GM03348 (cell line): ENCODE results near the gene DPYSL5.
"Not testable (repeated sequence)": the region's sequence is repeated elsewhere in the genome, so short reads cannot be mapped to it uniquely, and the experiment has no call there.

Source experiments
- DNase-seq: peaks from one replicate; pipeline ENCODE4 v3.0.0; 2012; ENCODE audit warnings: low spot score

DPYSL5 gene

DNA sequence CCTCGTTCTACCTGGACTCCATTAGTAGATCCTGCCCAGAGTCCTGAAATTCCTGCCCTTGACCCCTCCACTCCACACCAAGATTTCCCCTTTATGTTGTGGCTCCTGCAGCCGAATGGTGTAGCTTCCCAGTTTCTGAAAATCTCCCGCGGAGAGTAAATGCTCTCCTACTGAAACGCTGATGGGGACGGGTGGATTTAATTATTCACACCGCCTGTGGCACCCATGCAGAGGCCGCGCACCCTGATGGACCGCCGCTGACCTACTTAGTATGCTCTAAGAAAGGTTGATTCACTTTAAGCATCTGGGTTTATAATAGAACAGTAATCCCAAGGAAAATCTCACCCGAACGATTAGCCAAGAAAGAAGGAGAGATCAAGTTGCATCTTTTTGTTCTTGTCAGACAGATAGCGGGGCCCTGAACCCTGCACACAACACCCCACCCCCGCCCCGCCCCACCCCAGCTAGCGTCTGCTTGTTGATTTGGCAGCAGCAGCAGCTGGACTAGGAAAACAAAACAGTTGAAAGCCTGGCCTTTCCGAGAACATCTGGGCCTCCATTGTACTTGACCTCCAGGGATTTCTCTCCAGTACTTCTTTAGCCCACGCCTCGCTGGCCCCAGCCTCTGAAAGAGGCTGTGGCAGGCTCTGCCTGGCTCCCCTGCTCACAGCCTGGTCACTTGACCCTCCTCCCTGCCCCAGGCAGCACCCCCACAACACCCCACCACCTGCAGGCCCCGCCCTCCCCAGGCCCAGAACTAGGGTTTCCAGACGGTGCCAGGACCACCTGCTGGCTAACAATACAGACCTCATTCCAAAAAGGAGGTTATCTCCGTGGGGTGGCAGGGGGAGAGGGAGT lies 53.6 kb downstream of the DPYSL5 start:
- no peak for DNase-seq

DNA sequence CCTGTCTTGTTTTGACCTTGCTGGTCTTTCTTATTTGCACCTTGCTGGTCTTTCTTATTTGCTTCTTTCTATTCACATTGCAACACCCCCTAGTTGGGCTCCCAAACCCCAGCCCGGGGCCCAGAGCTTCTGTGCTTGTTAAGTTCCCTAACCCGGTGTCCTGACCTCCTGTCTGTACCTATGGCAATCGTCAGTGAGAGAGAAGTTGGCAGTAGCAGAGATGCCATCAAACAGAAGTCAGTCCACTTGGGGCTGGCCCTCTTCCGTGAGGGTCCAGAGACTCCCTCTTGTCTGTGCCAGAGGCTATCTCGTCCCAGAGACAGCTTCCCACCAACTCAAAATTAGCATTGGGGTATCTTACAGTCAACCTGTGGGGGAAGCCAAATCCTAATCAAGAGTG lies 55.7 kb downstream of the DPYSL5 start:
- DNase-seq, result no peak

DNA sequence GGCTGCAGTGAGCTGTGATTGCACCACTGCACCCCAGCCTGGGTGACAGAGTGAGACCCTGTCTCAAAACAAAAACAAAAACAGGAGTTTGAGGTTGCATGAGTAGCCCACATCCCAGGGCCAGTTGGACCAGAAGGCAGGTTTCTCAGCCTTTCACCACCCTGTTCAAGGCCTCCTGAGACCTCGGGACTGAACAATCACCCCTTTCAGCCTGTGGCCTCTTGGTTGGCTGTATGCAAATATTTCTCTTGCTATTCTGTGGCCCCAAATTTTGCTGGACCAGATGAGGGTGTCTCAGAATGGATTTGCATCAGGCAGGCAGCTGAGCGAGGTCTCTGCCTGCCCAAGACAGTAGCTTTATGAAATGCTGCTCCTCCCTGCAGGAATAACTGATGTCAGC lies 56.9 kb downstream of the DPYSL5 start:
- no peak for DNase-seq

DNA sequence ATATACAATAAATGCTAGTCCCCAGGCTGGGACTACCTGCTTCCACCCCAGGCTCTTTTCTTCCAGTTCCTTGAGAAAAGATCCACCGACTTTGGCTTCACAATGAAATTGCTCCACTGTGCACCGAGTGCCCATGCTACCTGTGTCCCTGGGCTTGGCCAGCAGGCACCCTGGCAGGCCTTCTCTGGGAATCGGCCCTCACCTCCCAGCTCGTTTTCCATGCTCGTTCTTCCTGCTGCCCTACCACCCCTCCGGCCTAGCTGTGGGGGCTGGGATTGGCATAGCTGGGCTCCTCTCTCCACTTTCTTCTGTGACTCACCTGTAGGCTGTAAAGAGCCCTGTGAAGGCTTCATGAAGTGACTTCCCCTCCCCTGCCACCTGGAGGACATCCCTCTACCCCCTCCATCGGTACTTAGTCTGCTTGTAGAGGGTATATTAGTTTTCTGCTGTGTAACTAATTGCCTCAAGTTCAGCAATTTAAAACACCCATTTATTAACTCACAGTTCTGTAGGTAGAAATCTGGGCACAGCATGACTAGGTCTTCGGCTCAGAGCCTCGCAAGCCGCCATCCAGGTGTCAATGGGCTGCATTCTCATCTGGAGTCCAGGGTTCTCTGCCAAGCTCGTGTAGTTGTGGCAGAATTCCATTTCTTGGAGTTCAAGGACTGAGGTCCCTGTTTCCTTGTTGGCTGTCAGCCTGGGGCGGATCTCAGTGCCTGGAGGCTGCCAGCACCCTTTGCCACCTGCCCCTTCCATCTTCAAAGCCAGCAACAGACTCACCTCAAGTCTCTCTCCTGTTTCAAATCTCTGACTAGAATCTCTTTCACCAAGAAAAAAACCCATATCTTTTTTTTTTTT lies 57.6 kb downstream of the DPYSL5 start:
- no peak for DNase-seq

- DNase-seq, result no peak
Measured at GRCh38 chr2:26907416-26907815, 59.5 kb downstream of the DPYSL5 start.

GRCh38 chr2:26910176-26910575 lies 62.2 kb downstream of the DPYSL5 start:
- no peak for DNase-seq

- no peak for DNase-seq
Measured at GRCh38 chr2:26911911-26912861, 64.3 kb downstream of the DPYSL5 start.

DNA sequence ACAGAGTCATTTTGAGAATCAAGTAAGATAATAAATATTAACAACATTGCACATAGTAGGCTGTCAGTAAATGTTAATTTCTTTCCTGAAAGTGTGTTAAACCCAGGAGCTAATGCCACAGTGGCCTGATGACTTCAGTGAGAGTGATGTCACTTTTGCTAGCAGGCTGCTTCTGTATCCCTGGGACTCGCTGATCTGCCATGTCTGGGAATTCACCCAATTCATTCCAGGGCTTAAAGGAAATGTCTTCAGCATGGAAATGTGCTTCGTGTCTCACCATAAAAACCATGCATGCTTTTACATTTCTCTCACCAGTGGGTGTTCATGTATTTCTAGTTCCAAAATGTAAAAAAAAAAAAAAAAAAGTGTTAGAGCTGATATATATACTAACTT lies 65.7 kb downstream of the DPYSL5 start:
- DNase-seq, result peak; percentile 50

GRCh38 chr2:26913999-26914658 lies 66.2 kb downstream of the DPYSL5 start:
- DNase-seq, result no peak

GRCh38 chr2:26914659-26915310 lies 66.9 kb downstream of the DPYSL5 start:
- no peak for DNase-seq

DNA sequence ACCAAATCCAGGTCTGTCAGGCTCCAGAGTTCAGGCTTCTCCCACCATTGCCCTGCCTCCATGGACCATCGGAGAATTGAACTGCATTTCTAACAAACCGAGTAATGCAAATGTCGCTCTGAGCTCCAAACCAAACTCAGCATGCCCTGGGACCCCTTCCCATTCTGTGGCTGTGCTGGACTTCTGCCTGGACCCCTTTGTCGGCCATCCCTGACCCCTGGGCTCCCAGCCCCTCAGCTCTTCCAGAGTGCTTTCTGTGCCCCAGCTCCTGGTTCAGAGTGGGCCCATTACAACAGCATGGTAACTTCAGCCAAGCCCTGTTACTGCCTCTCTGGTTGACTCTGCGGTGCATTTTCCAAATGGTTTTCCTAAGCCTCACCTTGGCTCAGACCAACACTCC lies 67.4 kb downstream of the DPYSL5 start:
- DNase-seq, result no peak

GRCh38 chr2:26916128-26916692 lies 68.3 kb downstream of the DPYSL5 start:
- DNase-seq, result no peak

GRCh38 chr2:26917135-26917836 lies 69.4 kb downstream of the DPYSL5 start:
- DNase-seq, result no peak

GRCh38 chr2:26921323-26921722 lies 73.4 kb downstream of the DPYSL5 start:
- no peak for DNase-seq

DNA sequence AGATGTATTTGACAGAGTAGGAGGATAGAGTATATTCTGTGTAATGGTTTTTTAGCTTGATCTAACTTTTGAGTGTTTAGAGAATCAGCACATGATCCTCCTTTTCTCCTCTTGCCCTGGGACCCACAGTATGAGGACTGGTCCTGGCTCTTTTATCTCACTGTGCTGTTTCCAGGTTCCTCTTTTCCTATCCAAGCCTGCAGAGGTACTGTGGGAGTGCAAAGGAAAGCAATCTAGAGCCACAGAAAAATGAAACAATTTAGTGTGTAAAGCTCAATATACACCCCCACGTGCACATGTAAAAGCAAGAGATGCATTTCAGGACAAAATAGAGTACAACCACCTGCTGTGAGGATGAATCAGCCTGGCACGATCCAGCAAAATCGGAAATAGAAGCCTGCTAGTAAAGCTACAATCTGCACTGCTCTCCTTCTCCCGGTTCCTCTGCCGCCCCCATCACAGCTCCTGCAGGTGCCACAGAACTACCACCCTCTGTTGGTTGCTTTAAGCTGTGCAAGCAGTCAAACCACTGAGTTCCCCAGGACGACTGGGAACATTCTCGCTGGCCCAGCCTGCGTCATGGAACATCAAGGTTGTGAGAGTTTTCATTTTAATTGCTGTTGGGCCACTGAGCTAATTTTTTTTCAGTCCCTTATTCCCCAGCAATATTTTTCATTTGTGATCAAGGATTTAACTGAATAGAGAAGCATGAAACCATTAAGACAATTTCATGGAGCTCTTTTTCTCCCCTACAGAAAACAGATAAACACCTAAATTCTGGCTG lies 74.7 kb downstream of the DPYSL5 start:
- peak; percentile 39 for DNase-seq

- DNase-seq, result not testable (repeated sequence)
Measured at GRCh38 chr2:26923189-26923466, 75.2 kb downstream of the DPYSL5 start.

- DNase-seq, result no peak
Measured at GRCh38 chr2:26924731-26925099, 76.8 kb downstream of the DPYSL5 start.

- DNase-seq, result no peak
Measured at GRCh38 chr2:26925100-26925791, 77.3 kb downstream of the DPYSL5 start.

DNA sequence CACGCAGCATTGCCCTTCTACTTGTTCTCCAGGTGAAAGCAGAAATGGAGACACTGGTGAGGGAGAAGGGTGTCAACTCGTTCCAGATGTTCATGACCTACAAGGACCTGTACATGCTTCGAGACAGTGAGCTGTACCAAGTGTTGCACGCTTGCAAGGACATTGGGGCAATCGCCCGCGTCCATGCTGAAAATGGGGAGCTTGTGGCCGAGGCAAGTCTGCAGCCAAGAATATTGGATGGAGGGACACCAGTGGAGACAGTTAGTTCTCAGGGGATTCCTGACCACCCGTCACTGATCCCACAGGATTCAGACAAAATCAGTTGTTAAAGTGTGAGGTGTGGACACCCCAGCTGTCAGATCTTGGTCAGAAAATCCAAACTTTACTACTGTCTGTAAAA lies 79.3 kb downstream of the DPYSL5 start:
- no peak for DNase-seq
